ENCODE results near the gene BRICD5. TPM values are rescaled to one million over a fixed set of nuclear protein-coding genes. Genes with fewer than 3 reads are reported as not detected.

The BRICD5 gene
- total and polyA plus RNA-seq, 7 experiments from 2014 or later: 0.22 to 44.3 (median 14.3) TPM; not detected in 1

- ChIA-PET CTCF (interaction anchor here (0.6 kb wide), 1 partner anchor 10 kb away, joined by 3 read pairs; no protein-coding TSS in a partner anchor), POLR2A (no interaction called here)
- H3K36me3 ChIP-seq (ENCODE audit: control insufficient read depth in 2 of 3, insufficient read depth in 3 of 3, low read length in 3 of 3): peaks cover 0 to 54% (median 0%) of the 10 kb centered on the region in 3 experiments
- no peaks in the 10 kb centered on the region for H3K9me3 ChIP-seq (ENCODE audit: control insufficient read depth in 2 of 3, low read length in 3 of 3)
- H3K27ac Mint-ChIP-seq: peak overlapping the region in 1 of 9 donors; percentile 18
- peaks cover 0 to 4% (median 0%) of the 10 kb centered on the region in 7 donors for H3K4me1 Mint-ChIP-seq
- no peaks in the 10 kb centered on the region for H3K27me3 Mint-ChIP-seq
- no peak overlapping the region for H3K4me3 ChIP-seq (ENCODE audit: low read length)
- H3K4me1 ChIP-seq (ENCODE audit: control insufficient read depth in 2 of 2, insufficient read depth in 2 of 2, low read length in 2 of 2): no peaks in the 10 kb centered on the region
- intact Hi-C loops (cut with micrococcal nuclease): no loop called here
- ATAC-seq (no peak), DNase-seq (no peak)
- H3K27ac ChIP-seq (ENCODE audit: low read depth, low read length): no peak overlapping the region
- no peaks in the 10 kb centered on the region for H3K9me3 Mint-ChIP-seq
- no peak overlapping the region for H3K4me3 Mint-ChIP-seq
- peaks cover 3 to 11% (median 4%) of the 10 kb centered on the region in 5 donors for H3K36me3 Mint-ChIP-seq
- no peaks in the 10 kb centered on the region for H3K27me3 ChIP-seq (ENCODE audit: control insufficient read depth in 2 of 2, insufficient read depth in 2 of 2, low read length in 2 of 2)
These were observed 36.1 kb downstream of the BRICD5 start for GRCh38 chr16:2174396-2175131.

DNA sequence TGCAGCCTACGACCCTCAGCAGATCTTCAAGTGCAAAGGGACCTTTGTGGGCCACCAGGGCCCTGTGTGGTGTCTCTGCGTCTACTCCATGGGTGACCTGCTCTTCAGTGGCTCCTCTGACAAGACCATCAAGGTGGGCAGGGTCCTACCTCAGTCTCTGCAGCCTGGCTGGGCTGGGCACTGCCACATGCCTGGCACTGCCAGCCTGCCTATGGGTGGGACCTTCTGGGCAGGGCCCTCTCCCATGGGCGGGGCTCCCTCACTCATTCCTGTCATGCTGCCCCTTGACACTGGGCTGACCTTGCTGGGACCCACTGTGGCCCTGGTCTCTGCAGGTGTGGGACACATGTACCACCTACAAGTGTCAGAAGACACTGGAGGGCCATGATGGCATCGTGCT lies 36.7 kb downstream of the BRICD5 start:
- ATAC-seq (no peak), DNase-seq (no peak)
- no peaks in the 10 kb centered on the region for H3K9me3 Mint-ChIP-seq
- peaks cover 0 to 4% (median 0%) of the 10 kb centered on the region in 7 donors for H3K4me1 Mint-ChIP-seq
- H3K27ac ChIP-seq (ENCODE audit: low read depth, low read length): no peak overlapping the region
- peak overlapping the region in 1 of 9 donors; percentile 18 for H3K27ac Mint-ChIP-seq
- H3K36me3 ChIP-seq (ENCODE audit: control insufficient read depth in 2 of 3, insufficient read depth in 3 of 3, low read length in 3 of 3): peaks cover 0 to 54% (median 0%) of the 10 kb centered on the region in 3 experiments
- intact Hi-C loops (cut with micrococcal nuclease): no loop called here
- no peaks in the 10 kb centered on the region for H3K27me3 Mint-ChIP-seq
- CTCF ChIA-PET: no interaction called here
- H3K36me3 Mint-ChIP-seq: peaks cover 3 to 11% (median 4%) of the 10 kb centered on the region in 5 donors
- H3K4me1 ChIP-seq (ENCODE audit: control insufficient read depth in 2 of 2, insufficient read depth in 2 of 2, low read length in 2 of 2): no peaks in the 10 kb centered on the region
- H3K4me3 Mint-ChIP-seq: no peak overlapping the region
- H3K4me3 ChIP-seq (ENCODE audit: low read length): no peak overlapping the region
- H3K27me3 ChIP-seq (ENCODE audit: control insufficient read depth in 2 of 2, insufficient read depth in 2 of 2, low read length in 2 of 2): no peaks in the 10 kb centered on the region
- POLR2A ChIA-PET: no interaction called here
- H3K9me3 ChIP-seq (ENCODE audit: control insufficient read depth in 2 of 3, low read length in 3 of 3): no peaks in the 10 kb centered on the region

- Mint-ChIP-seq H3K27ac (no peak overlapping the region), H3K36me3 (peaks cover 3 to 11% (median 4%) of the 10 kb centered on the region in 5 donors), H3K4me3 (no peak overlapping the region), H3K4me1 (peaks cover 0 to 4% (median 0%) of the 10 kb centered on the region in 7 donors), H3K27me3 (no peaks in the 10 kb centered on the region), H3K9me3 (no peaks in the 10 kb centered on the region)
- Histone ChIP-seq H3K9me3 (ENCODE audit: control insufficient read depth in 2 of 3, low read length in 3 of 3) (no peaks in the 10 kb centered on the region), H3K4me3 (ENCODE audit: low read length) (no peak overlapping the region), H3K27me3 (ENCODE audit: control insufficient read depth in 2 of 2, insufficient read depth in 2 of 2, low read length in 2 of 2) (no peaks in the 10 kb centered on the region), H3K27ac (ENCODE audit: low read depth, low read length) (no peak overlapping the region), H3K4me1 (ENCODE audit: control insufficient read depth in 2 of 2, insufficient read depth in 2 of 2, low read length in 2 of 2) (no peaks in the 10 kb centered on the region), H3K36me3 (ENCODE audit: control insufficient read depth in 2 of 3, insufficient read depth in 3 of 3, low read length in 3 of 3) (peaks cover 0 to 59% (median 0%) of the 10 kb centered on the region in 3 experiments)
- ChIA-PET POLR2A (no interaction called here), CTCF (no interaction called here)
- no peak for ATAC-seq
- no peak for DNase-seq
- intact Hi-C loops (cut with micrococcal nuclease): no loop called here
These were observed 37.3 kb downstream of the BRICD5 start for GRCh38 chr16:2173366-2173765.

- H3K27ac Mint-ChIP-seq: no peak overlapping the region
- POLR2A ChIA-PET: interaction anchor here (0.6 kb wide), 1 partner anchor 330 kb away, joined by 4 read pairs; no protein-coding TSS in a partner anchor
- ATAC-seq: no peak
These were observed 37.9 kb downstream of the BRICD5 start for GRCh38 chr16:2172688-2173335.

DNA sequence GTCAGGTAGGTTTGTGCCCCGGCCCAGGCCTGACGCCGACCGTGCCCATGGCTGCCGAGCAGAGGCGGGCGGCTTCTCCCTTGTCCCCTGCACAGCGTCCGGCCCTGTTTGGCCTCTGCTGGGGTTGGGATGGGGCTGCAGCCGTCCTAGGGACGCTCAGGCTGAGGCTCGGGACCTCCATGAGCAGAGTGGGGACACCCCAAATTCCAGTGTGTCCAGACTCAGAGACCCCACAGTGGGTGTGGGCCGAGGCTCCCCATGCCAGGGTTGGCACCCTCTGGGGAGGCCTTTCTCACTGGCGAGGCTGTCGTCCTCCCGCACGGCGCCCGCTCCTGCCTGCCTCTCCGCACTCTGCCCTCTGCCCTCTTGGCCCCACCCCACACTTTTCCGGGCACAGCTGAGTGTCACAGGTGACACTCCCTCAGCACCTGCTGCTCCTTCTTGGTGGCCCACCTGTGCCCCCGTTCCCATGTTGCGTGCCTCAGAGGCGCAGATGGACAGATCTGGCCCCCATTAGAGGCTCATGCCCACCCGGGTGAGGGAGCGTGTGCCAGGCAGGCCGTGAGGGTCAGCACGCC lies 39.0 kb downstream of the BRICD5 start:
- Mint-ChIP-seq H3K9me3 (no peaks in the 10 kb centered on the region), H3K4me3 (no peak overlapping the region), H3K36me3 (peaks cover 3 to 11% (median 4%) of the 10 kb centered on the region in 5 donors), H3K27me3 (no peaks in the 10 kb centered on the region), H3K4me1 (peaks cover 0 to 4% (median 0%) of the 10 kb centered on the region in 7 donors), H3K27ac (no peak overlapping the region)
- H3K27me3 ChIP-seq (ENCODE audit: control insufficient read depth in 2 of 2, insufficient read depth in 2 of 2, low read length in 2 of 2): no peaks in the 10 kb centered on the region
- H3K27ac ChIP-seq (ENCODE audit: low read depth, low read length): no peak overlapping the region
- no peaks in the 10 kb centered on the region for H3K4me1 ChIP-seq (ENCODE audit: control insufficient read depth in 2 of 2, insufficient read depth in 2 of 2, low read length in 2 of 2)
- H3K9me3 ChIP-seq (ENCODE audit: control insufficient read depth in 2 of 3, low read length in 3 of 3): no peaks in the 10 kb centered on the region
- ATAC-seq (no peak), DNase-seq (no peak)
- no peak overlapping the region for H3K4me3 ChIP-seq (ENCODE audit: low read length)
- intact Hi-C loops (cut with micrococcal nuclease): no loop called here
- ChIA-PET CTCF (no interaction called here), POLR2A (interaction anchor here (0.6 kb wide), 1 partner anchor 223 kb away, joined by 4 read pairs; no protein-coding TSS in a partner anchor)
- peaks cover 0 to 65% (median 0%) of the 10 kb centered on the region in 3 experiments for H3K36me3 ChIP-seq (ENCODE audit: control insufficient read depth in 2 of 3, insufficient read depth in 3 of 3, low read length in 3 of 3)

More at GRCh38 chr16:2172688-2173335, 37.9 kb downstream of the BRICD5 start:
- CTCF ChIA-PET: no interaction called here
- H3K9me3 Mint-ChIP-seq: no peaks in the 10 kb centered on the region
- Histone ChIP-seq H3K36me3 (ENCODE audit: control insufficient read depth in 2 of 3, insufficient read depth in 3 of 3, low read length in 3 of 3) (peaks cover 0 to 64% (median 0%) of the 10 kb centered on the region in 3 experiments), H3K4me3 (ENCODE audit: low read length) (no peak overlapping the region), H3K27me3 (ENCODE audit: control insufficient read depth in 2 of 2, insufficient read depth in 2 of 2, low read length in 2 of 2) (no peaks in the 10 kb centered on the region), H3K4me1 (ENCODE audit: control insufficient read depth in 2 of 2, insufficient read depth in 2 of 2, low read length in 2 of 2) (no peaks in the 10 kb centered on the region), H3K9me3 (ENCODE audit: control insufficient read depth in 2 of 3, low read length in 3 of 3) (no peaks in the 10 kb centered on the region), H3K27ac (ENCODE audit: low read depth, low read length) (no peak overlapping the region)
- no peaks in the 10 kb centered on the region for H3K27me3 Mint-ChIP-seq
- H3K36me3 Mint-ChIP-seq: peaks cover 3 to 11% (median 4%) of the 10 kb centered on the region in 5 donors
- intact Hi-C loops (cut with micrococcal nuclease): no loop called here
- peaks cover 0 to 4% (median 0%) of the 10 kb centered on the region in 7 donors for H3K4me1 Mint-ChIP-seq
- no peak for DNase-seq
- no peak overlapping the region for H3K4me3 Mint-ChIP-seq

- POLR2A ChIA-PET: no interaction called here
These were observed 39.9 kb downstream of the BRICD5 start for GRCh38 chr16:2170587-2171435.

More at GRCh38 chr16:2170587-2171435, 39.9 kb downstream of the BRICD5 start:
- no peaks in the 10 kb centered on the region for H3K27me3 Mint-ChIP-seq
- H3K4me3 Mint-ChIP-seq: no peak overlapping the region
- no peaks in the 10 kb centered on the region for H3K9me3 Mint-ChIP-seq
- ATAC-seq (no peak), DNase-seq (no peak)
- H3K4me1 Mint-ChIP-seq: peaks cover 0 to 4% (median 0%) of the 10 kb centered on the region in 7 donors
- CTCF ChIA-PET: no interaction called here
- H3K4me1 ChIP-seq (ENCODE audit: control insufficient read depth in 2 of 2, insufficient read depth in 2 of 2, low read length in 2 of 2): no peaks in the 10 kb centered on the region
- H3K27me3 ChIP-seq (ENCODE audit: control insufficient read depth in 2 of 2, insufficient read depth in 2 of 2, low read length in 2 of 2): no peaks in the 10 kb centered on the region
- intact Hi-C loops (cut with micrococcal nuclease): no loop called here
- H3K27ac Mint-ChIP-seq: no peak overlapping the region
- no peak overlapping the region for H3K4me3 ChIP-seq (ENCODE audit: low read length)
- H3K36me3 Mint-ChIP-seq: peaks cover under 1 to 11% (median 4%) of the 10 kb centered on the region in 5 donors
- no peaks in the 10 kb centered on the region for H3K9me3 ChIP-seq (ENCODE audit: control insufficient read depth in 2 of 3, low read length in 3 of 3)
- H3K36me3 ChIP-seq (ENCODE audit: control insufficient read depth in 2 of 3, insufficient read depth in 3 of 3, low read length in 3 of 3): peaks cover 0 to 66% (median 3%) of the 10 kb centered on the region in 3 experiments
- H3K27ac ChIP-seq (ENCODE audit: low read depth, low read length): no peak overlapping the region
